ENCODE measurements around the gene TMEM82. TPM values are rescaled to one million over a fixed set of nuclear protein-coding genes. Genes with fewer than 3 reads are reported as not detected.

Gene TMEM82
- total and polyA plus RNA-seq, 5 experiments from 2014 or later = not detected

GRCh38 chr1:15723631-15724246 lies 18.6 kb upstream of the TMEM82 start:
- Mint-ChIP-seq H3K27me3 (no peaks in the 10 kb centered on the region), H3K4me1 (peaks cover 0 to 4% (median 0%) of the 10 kb centered on the region in 4 donors), H3K9me3 (no peaks in the 10 kb centered on the region), H3K4me3 (no peak overlapping the region), H3K36me3 (peaks cover 0 to 65% (median 0%) of the 10 kb centered on the region in 3 donors), H3K27ac (no peak overlapping the region)
- POLR2A ChIA-PET = interaction anchor here (0.6 to 1.3 kb wide), 2 partner anchors 14 to 233 kb away, joined by 3 to 5 read pairs; no protein-coding TSS in a partner anchor
- no peak for DNase-seq
- ATAC-seq = no peak

DNA sequence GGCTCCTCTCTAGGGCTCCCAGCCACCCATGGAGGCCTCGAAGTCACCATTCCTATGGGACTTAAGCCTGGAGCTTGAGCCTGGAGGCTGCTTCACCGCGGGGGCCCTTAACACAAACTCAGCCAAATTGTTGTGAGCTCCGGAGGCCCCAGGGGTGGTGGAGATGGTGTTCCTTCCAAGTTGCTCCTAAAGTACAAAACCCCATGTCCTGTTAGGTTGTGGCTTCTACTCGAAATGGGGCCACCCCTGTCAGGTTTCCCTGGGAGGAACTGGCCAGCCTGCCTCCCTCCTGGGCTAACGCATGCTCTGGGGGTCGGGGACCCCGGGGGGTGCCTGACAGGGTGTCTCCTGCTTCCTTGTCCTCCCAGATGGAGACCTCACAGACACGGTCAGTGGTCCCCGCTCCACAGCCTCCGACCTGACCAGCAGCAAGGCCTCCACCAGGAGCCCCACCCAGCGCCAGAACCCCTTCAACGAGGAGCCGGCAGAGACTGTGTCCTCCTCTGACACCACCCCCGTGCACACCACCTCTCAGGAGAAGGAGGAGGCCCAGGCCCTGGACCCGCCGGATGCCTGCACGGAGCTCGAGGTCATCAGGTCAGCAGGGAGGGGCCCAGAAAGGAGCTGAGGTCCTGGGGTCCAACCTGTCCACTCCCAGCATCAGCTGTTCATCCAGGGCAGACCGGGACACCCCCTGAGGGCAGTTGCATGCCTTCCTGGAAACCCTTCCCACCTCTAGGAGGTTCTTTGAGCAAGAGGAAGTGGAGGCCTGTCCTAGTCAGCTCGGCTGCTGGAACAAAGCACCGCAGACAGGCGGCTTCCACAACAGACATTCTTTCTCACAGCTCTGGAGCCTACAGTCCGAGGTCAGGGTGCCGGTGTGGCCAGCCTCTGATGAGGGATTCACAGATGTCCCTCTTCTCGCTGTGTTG lies 17.1 kb upstream of the TMEM82 start:
- ATAC-seq = no peak
- DNase-seq = no peak
- Mint-ChIP-seq H3K36me3 (peaks cover 0 to 56% (median 0%) of the 10 kb centered on the region in 3 donors), H3K9me3 (no peaks in the 10 kb centered on the region), H3K4me1 (peaks cover 0 to 2% (median 0%) of the 10 kb centered on the region in 4 donors), H3K27me3 (no peaks in the 10 kb centered on the region), H3K27ac (no peak overlapping the region), H3K4me3 (no peak overlapping the region)
- POLR2A ChIA-PET = interaction anchor here (1.3 kb wide), 1 partner anchor 13 kb away, joined by 5 read pairs; no protein-coding TSS in a partner anchor

DNA sequence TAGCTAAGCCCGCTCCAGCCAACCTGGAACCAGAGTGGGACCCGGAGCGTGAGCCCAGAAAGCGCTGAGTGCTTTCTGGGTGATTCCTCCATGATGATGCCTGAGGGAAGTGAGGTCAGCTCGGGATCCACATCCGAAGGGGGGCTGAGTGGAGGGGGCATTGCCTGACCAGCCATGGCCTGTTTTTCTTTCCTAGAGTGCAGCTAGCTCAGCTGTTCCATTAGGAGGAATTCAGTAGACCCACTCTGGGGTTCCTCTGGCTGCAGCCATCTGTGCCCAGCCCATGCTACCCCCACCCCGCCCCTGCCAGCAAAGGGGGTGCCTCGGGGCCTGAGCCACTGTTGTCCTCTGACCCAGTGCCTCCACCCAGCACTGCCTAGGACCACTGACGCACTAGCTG lies 15.8 kb upstream of the TMEM82 start:
- Mint-ChIP-seq H3K27ac (no peak overlapping the region), H3K9me3 (no peaks in the 10 kb centered on the region), H3K4me1 (peaks cover 0 to 2% (median 0%) of the 10 kb centered on the region in 4 donors), H3K4me3 (no peak overlapping the region), H3K27me3 (no peaks in the 10 kb centered on the region), H3K36me3 (peaks cover 0 to 48% (median 0%) of the 10 kb centered on the region in 3 donors)
- ATAC-seq (no peak), DNase-seq (no peak)
- POLR2A ChIA-PET = interaction anchor here (0.6 kb wide), 1 partner anchor 14 kb away, joined by 3 read pairs; no protein-coding TSS in a partner anchor

GRCh38 chr1:15727021-15727420 lies 15.3 kb upstream of the TMEM82 start:
- DNase-seq (no peak), ATAC-seq (no peak)
- Mint-ChIP-seq H3K4me3 (no peak overlapping the region), H3K36me3 (peaks cover 0 to 49% (median 0%) of the 10 kb centered on the region in 3 donors), H3K27ac (peak overlapping the region in 1 of 10 donors; percentile 40), H3K27me3 (no peaks in the 10 kb centered on the region), H3K4me1 (peaks cover 0 to 2% (median 0%) of the 10 kb centered on the region in 4 donors), H3K9me3 (no peaks in the 10 kb centered on the region)
- POLR2A ChIA-PET = interaction anchor here (0.6 kb wide), 1 partner anchor 15 kb away, joined by 3 read pairs; no protein-coding TSS in a partner anchor

- Mint-ChIP-seq H3K9me3 (no peaks in the 10 kb centered on the region), H3K36me3 (peaks cover 0 to 52% (median 0%) of the 10 kb centered on the region in 3 donors), H3K4me1 (peaks cover 0 to 2% (median 0%) of the 10 kb centered on the region in 4 donors), H3K27ac (peak overlapping the region in 2 of 10 donors; percentile 40 to 58), H3K27me3 (no peaks in the 10 kb centered on the region), H3K4me3 (no peak overlapping the region)
- POLR2A ChIA-PET = no interaction called here
- DNase-seq = no peak
- no peak for ATAC-seq
Measured at GRCh38 chr1:15727424-15727823, 14.9 kb upstream of the TMEM82 start.

DNA sequence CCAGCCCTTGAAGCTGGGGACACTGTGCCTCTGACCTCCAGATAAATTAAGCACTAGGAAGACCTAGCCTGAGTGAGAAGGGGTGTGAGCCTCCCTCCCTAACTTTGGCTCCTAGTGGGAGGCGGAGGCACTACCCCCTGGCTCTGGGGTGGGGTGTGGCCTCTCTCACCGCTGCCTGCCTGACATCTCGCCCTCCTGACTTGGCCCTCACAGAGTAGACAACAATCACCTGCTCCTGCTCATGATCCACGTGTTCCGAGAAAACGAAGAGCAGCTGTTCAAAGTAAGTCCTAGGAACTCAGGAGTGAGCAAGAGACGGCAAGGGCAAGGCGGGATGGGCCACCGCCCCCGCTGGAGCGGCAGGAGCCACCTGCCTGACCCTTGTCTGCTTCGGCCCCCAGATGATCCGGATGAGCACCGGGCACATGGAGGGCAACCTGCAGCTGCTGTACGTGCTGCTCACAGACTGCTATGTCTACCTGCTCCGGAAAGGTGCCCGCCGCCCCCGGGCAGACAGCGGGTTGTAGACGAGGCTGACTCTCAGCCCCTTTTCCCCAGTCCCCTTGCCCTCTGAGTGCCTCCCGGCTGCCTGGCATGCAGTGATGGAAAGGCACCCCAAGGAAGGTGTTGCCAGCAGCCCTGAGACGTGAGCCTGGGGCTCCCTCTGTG lies 14.3 kb upstream of the TMEM82 start:
- POLR2A ChIA-PET = no interaction called here
- ATAC-seq = no peak
- Mint-ChIP-seq H3K36me3 (peaks cover 0 to 52% (median 0%) of the 10 kb centered on the region in 3 donors), H3K9me3 (no peaks in the 10 kb centered on the region), H3K4me1 (peaks cover 0 to 2% (median 0%) of the 10 kb centered on the region in 4 donors), H3K27ac (peak overlapping the region in 1 of 10 donors; percentile 40), H3K27me3 (no peaks in the 10 kb centered on the region), H3K4me3 (no peak overlapping the region)
- DNase-seq = no peak

DNA sequence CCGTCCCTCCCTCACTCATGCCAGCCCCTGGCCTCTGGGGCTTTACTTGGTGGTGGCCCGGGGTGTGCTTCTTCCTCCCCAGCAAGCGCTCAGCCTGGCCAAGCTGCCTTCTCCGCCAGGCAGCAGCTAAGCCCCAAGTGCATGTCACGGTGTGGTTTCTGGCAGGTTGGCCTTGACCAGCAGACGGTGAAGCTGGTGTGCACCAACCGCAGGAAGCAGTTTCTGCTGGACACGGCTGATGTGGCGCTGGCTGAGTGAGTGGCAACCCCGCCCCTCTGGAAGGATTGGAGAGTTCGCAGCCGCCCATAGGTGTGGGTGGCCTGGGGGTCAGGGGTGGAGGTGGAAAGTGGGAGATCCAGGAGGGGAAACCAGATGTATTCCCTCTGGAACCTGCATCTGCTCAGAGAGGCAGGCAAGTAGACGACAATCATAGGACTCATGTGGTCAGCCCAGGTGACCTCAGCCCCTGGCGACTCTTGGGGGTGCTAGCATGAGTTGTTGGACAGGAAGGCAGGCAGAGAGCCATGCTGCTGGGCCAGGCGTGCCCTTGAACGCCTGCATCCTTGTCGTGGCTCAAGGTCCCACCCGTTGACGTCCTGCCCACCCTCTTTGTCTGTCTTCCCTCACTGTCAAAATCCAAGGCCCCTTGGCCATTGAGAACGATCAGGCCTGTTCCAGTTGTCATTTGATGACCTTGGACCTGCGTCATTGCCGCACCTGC lies 13.2 kb upstream of the TMEM82 start:
- Mint-ChIP-seq H3K4me1 (peaks cover 0 to 2% (median 0%) of the 10 kb centered on the region in 4 donors), H3K36me3 (peaks cover 0 to 54% (median 0%) of the 10 kb centered on the region in 3 donors), H3K9me3 (no peaks in the 10 kb centered on the region), H3K4me3 (no peak overlapping the region), H3K27ac (peak overlapping the region in 2 of 10 donors; percentile 62 to 67), H3K27me3 (no peaks in the 10 kb centered on the region)
- DNase-seq (no peak), ATAC-seq (no peak)
- POLR2A ChIA-PET = no interaction called here

DNA sequence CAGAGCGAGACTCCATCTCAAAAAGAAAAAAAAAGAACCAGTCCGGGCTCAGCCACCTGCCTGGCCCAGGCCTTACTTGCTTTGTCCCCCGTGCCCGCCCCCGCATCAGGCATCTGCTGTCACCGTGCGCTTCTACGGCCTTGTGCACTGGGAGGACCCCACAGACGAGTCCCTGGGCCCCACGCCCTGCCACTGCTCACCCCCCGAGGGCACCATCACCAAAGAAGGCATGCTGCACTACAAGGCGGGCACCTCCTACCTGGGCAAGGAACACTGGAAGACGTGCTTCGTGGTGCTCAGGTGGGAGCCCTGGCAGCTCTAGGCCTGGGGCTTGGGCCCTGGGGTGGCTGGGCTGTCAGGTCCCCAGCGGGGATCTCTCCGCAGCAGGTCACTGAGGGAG lies 11.9 kb upstream of the TMEM82 start:
- ATAC-seq (no peak), DNase-seq (no peak)
- Mint-ChIP-seq H3K36me3 (peaks cover 0 to 55% (median 0%) of the 10 kb centered on the region in 3 donors), H3K4me1 (no peaks in the 10 kb centered on the region), H3K27me3 (no peaks in the 10 kb centered on the region), H3K9me3 (no peaks in the 10 kb centered on the region), H3K27ac (no peak overlapping the region), H3K4me3 (no peak overlapping the region)
- POLR2A ChIA-PET = no interaction called here

- DNase-seq (no peak), ATAC-seq (no peak)
- H3K9me3 Mint-ChIP-seq = no peaks in the 10 kb centered on the region
- POLR2A ChIA-PET = no interaction called here
- H3K27me3 Mint-ChIP-seq = no peaks in the 10 kb centered on the region
- H3K36me3 Mint-ChIP-seq = peaks cover 0 to 53% (median 0%) of the 10 kb centered on the region in 3 donors
- no peaks in the 10 kb centered on the region for H3K4me1 Mint-ChIP-seq
- no peak overlapping the region for H3K27ac Mint-ChIP-seq
- H3K4me3 Mint-ChIP-seq = no peak overlapping the region
Measured at GRCh38 chr1:15730936-15731335, 11.4 kb upstream of the TMEM82 start.

GRCh38 chr1:15731735-15732685 lies 10.3 kb upstream of the TMEM82 start:
- H3K9me3 Mint-ChIP-seq = no peaks in the 10 kb centered on the region
- ATAC-seq (no peak), DNase-seq (no peak)
- H3K4me1 Mint-ChIP-seq = no peaks in the 10 kb centered on the region
- H3K4me3 Mint-ChIP-seq = no peak overlapping the region
- POLR2A ChIA-PET = no interaction called here
- no peaks in the 10 kb centered on the region for H3K27me3 Mint-ChIP-seq
- peaks cover 0 to 47% (median 0%) of the 10 kb centered on the region in 3 donors for H3K36me3 Mint-ChIP-seq
- H3K27ac Mint-ChIP-seq = peak overlapping the region in 4 of 10 donors; percentile 11 to 63 (median 38)

- DNase-seq (no peak), ATAC-seq (no peak)
- no peaks in the 10 kb centered on the region for H3K9me3 Mint-ChIP-seq
- peaks cover 0 to 41% (median 0%) of the 10 kb centered on the region in 3 donors for H3K36me3 Mint-ChIP-seq
- H3K27me3 Mint-ChIP-seq = no peaks in the 10 kb centered on the region
- POLR2A ChIA-PET = no interaction called here
- peak overlapping the region in 1 of 10 donors; percentile 63 for H3K27ac Mint-ChIP-seq
- H3K4me1 Mint-ChIP-seq = peaks cover 0 to under 1% (median 0%) of the 10 kb centered on the region in 4 donors
- no peak overlapping the region for H3K4me3 Mint-ChIP-seq
Measured at GRCh38 chr1:15732686-15733081, 9.6 kb upstream of the TMEM82 start.
